Right atrium auricular region (tissue), 2 donors: ENCODE results near the gene ADGRG2. TPM values are rescaled to one million over a fixed set of nuclear protein-coding genes. Genes with fewer than 3 reads are reported as not detected.

Experiments
- DNase-seq: peaks from one replicate; pipeline ENCODE4 v3.0.0-alpha.2; 2019; ENCODE audit warnings: low spot score
- H3K27ac ChIP-seq, 2 donors: fragments of 200-600 bp; sonication (generic); 1 replicate in 1 of 2; 2 replicates in 1 of 2; pipeline ENCODE4 v1.5.1; 2016 to 2019
- H3K27me3 ChIP-seq, 2 donors: fragments of 200-600 bp; sonication (generic); one replicate each; pipeline versions ENCODE4 v1.5.1 to v1.6.0; 2017 to 2019
- H3K36me3 ChIP-seq: fragments of 200-600 bp; sonication (generic); one replicate; pipeline ENCODE4 v1.5.1; 2016
- H3K4me1 ChIP-seq, 2 donors: fragments of 200-600 bp; sonication (generic); one replicate each; pipeline versions ENCODE4 v1.5.1 to v1.6.0; 2017 to 2019
- H3K4me3 ChIP-seq, 2 donors: fragments of 200-600 bp; sonication (generic); 1 replicate in 1 of 2; 2 replicates in 1 of 2; pipeline ENCODE4 v1.5.1; 2017 to 2019; ENCODE audit warnings: mild to moderate bottlenecking in 1 of 2, moderate library complexity in 1 of 2
- H3K9me3 ChIP-seq, 2 donors: fragments of 200-600 bp; sonication (generic); one replicate each; pipeline ENCODE4 v1.5.1; 2019
- CTCF ChIP-seq, 2 donors: fragments of 200-600 bp; sonication (generic); IDR thresholded peaks; one replicate each; pipeline ENCODE4 v1.5.1; 2019; ENCODE audit warnings: antibody characterized with exemption in 2 of 2
- total RNA-seq, 2 donors: library from RNA; depleted of rRNA; stranded (reverse); fragments of >200 nt; gene quantifications; one replicate each; pipeline ENCODE4 v1.1.0, GENCODE V29; 2016

Gene ADGRG2
- total RNA-seq, 2 donors from 2014 or later = 0.67 to 2.3 TPM

GRCh38 chrX:19040373-19040772 lies 81.9 kb downstream of the ADGRG2 start:
- Histone ChIP-seq H3K27ac (no peak overlapping the region), H3K4me1 (no peaks in the 10 kb centered on the region), H3K9me3 (no peaks in the 10 kb centered on the region), H3K27me3 (no peaks in the 10 kb centered on the region), H3K36me3 (no peaks in the 10 kb centered on the region), H3K4me3 (no peak overlapping the region)
- peak in 1 of 2 donors; percentile 41 for TF ChIP-seq CTCF (IDR thresholded peaks at IDR 0.05)
- no peak for DNase-seq

GRCh38 chrX:19034025-19034424 lies 88.2 kb downstream of the ADGRG2 start:
- H3K9me3 ChIP-seq = no peaks in the 10 kb centered on the region
- no peak overlapping the region for H3K4me3 ChIP-seq
- H3K36me3 ChIP-seq = no peaks in the 10 kb centered on the region
- H3K27me3 ChIP-seq = no peaks in the 10 kb centered on the region
- DNase-seq = no peak
- TF ChIP-seq CTCF (IDR thresholded peaks at IDR 0.05) = no peak
- no peak overlapping the region for H3K27ac ChIP-seq
- no peaks in the 10 kb centered on the region for H3K4me1 ChIP-seq

- H3K27ac ChIP-seq = no peak overlapping the region
- no peak for DNase-seq
- no peak for TF ChIP-seq CTCF (IDR thresholded peaks at IDR 0.05)
Observed at GRCh38 chrX:19030805-19031204, 91.5 kb downstream of the ADGRG2 start.

GRCh38 chrX:19028560-19028959 lies 93.7 kb downstream of the ADGRG2 start:
- TF ChIP-seq CTCF (IDR thresholded peaks at IDR 0.05) = no peak
- no peak overlapping the region for H3K27ac ChIP-seq
- H3K36me3 ChIP-seq = no peaks in the 10 kb centered on the region
- no peaks in the 10 kb centered on the region for H3K4me1 ChIP-seq
- no peaks in the 10 kb centered on the region for H3K27me3 ChIP-seq
- no peak for DNase-seq
- no peak overlapping the region for H3K4me3 ChIP-seq
- no peaks in the 10 kb centered on the region for H3K9me3 ChIP-seq

More at GRCh38 chrX:19030805-19031204, 91.5 kb downstream of the ADGRG2 start:
- Histone ChIP-seq H3K4me3 (no peak overlapping the region), H3K9me3 (no peaks in the 10 kb centered on the region), H3K36me3 (no peaks in the 10 kb centered on the region), H3K4me1 (no peaks in the 10 kb centered on the region), H3K27me3 (no peaks in the 10 kb centered on the region)

- Histone ChIP-seq H3K27ac (no peak overlapping the region), H3K4me3 (no peak overlapping the region), H3K36me3 (no peaks in the 10 kb centered on the region), H3K27me3 (no peaks in the 10 kb centered on the region), H3K9me3 (no peaks in the 10 kb centered on the region), H3K4me1 (no peaks in the 10 kb centered on the region)
- DNase-seq = no peak
- TF ChIP-seq CTCF (IDR thresholded peaks at IDR 0.05) = no peak
Observed at GRCh38 chrX:19024366-19024765, 97.9 kb downstream of the ADGRG2 start.

- Histone ChIP-seq H3K4me3 (no peak overlapping the region), H3K27ac (no peak overlapping the region)
- TF ChIP-seq CTCF (IDR thresholded peaks at IDR 0.05) = no peak
Observed at GRCh38 chrX:19019996-19020395, 102.3 kb downstream of the ADGRG2 start.

More at GRCh38 chrX:19019996-19020395, 102.3 kb downstream of the ADGRG2 start:
- Histone ChIP-seq H3K36me3 (no peaks in the 10 kb centered on the region), H3K27me3 (no peaks in the 10 kb centered on the region), H3K9me3 (no peaks in the 10 kb centered on the region), H3K4me1 (no peaks in the 10 kb centered on the region)
- no peak for DNase-seq
